Measurements from ENCODE around the gene EPB41L2. TPM values are rescaled to one million over a fixed set of nuclear protein-coding genes. Genes with fewer than 3 reads are reported as not detected.
A peak's percentile ranks its signal among the peaks of the same experiment; 100 is the strongest.

Gene EPB41L2
- total RNA-seq, 1 donor: 47.4 TPM

DNA sequence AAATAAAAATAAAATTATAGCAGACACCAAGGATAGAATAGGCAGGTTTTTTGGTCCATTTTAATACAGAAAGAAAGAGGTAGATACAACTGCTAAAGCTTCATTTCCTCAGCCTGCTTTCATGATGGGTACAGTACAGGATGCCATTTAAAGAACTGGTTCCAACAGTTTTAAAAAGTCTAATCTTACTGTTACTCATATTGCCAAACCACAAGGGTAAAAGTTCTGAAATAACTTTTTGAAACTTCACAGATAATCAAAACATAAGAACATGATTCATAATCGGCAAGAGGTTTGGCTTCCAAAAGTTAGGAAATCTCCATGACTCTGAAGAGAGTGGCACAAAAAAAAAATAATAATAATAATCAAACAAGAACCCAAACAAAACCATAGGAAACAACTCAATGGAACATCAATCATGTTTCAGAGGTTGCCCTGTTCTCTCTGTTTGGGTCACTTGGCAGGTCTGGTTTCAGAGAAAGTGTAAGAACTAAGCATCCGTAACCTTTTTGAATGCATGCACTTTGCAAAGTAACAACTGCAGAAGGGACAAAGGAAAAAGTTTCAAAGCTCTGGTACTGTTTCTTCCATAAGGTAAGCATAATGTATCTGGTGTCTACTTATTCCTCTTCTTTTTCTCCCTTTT, 156.2 kb downstream of the EPB41L2 start:
- H3K27me3 ChIP-seq (ENCODE audit: insufficient read depth, low read length): no peaks in the 10 kb centered on the region
- H3K4me3 ChIP-seq (ENCODE audit: insufficient read depth, low read length): no peak overlapping the region
- peak overlapping the region; percentile 33 for H3K4me2 ChIP-seq (ENCODE audit: insufficient read depth, low read length)
- no peaks in the 10 kb centered on the region for H3K36me3 ChIP-seq (ENCODE audit: insufficient read depth, low read length)
- no peak overlapping the region for H2AFZ ChIP-seq (ENCODE audit: low read length)
- peak; percentile 86 for DNase-seq (ENCODE audit: insufficient read length, low spot score, missing footprints)
- peaks cover 18% of the 10 kb centered on the region for H3K4me1 ChIP-seq (ENCODE audit: insufficient read depth, low read length)
- no peaks in the 10 kb centered on the region for H3K9me3 ChIP-seq (ENCODE audit: low read depth, low read length)
- TF ChIP-seq, protein P1, sequence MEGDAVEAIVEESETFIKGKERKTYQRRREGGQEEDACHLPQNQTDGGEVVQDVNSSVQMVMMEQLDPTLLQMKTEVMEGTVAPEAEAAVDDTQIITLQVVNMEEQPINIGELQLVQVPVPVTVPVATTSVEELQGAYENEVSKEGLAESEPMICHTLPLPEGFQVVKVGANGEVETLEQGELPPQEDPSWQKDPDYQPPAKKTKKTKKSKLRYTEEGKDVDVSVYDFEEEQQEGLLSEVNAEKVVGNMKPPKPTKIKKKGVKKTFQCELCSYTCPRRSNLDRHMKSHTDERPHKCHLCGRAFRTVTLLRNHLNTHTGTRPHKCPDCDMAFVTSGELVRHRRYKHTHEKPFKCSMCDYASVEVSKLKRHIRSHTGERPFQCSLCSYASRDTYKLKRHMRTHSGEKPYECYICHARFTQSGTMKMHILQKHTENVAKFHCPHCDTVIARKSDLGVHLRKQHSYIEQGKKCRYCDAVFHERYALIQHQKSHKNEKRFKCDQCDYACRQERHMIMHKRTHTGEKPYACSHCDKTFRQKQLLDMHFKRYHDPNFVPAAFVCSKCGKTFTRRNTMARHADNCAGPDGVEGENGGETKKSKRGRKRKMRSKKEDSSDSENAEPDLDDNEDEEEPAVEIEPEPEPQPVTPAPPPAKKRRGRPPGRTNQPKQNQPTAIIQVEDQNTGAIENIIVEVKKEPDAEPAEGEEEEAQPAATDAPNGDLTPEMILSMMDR (IDR thresholded peaks at IDR 0.05; ENCODE audit: extremely low read depth, low read depth, low read length): no peak
- no peaks in the 10 kb centered on the region for H4K20me1 ChIP-seq (ENCODE audit: insufficient read depth, low read length)
- H3K79me2 ChIP-seq (ENCODE audit: insufficient read depth, low read length): peaks cover 4% of the 10 kb centered on the region
- peak overlapping the region; percentile 49 for H3K27ac ChIP-seq (ENCODE audit: low read depth, low read length)

GRCh38 chr6:130903602-130904001, 159.4 kb downstream of the EPB41L2 start:
- no peak overlapping the region for H2AFZ ChIP-seq (ENCODE audit: low read length)
- peaks cover 25% of the 10 kb centered on the region for H3K4me1 ChIP-seq (ENCODE audit: insufficient read depth, low read length)
- no peak overlapping the region for H3K27ac ChIP-seq (ENCODE audit: low read depth, low read length)
- H4K20me1 ChIP-seq (ENCODE audit: insufficient read depth, low read length): no peaks in the 10 kb centered on the region
- H3K36me3 ChIP-seq (ENCODE audit: insufficient read depth, low read length): peaks cover 14% of the 10 kb centered on the region
- no peaks in the 10 kb centered on the region for H3K9me3 ChIP-seq (ENCODE audit: low read depth, low read length)
- H3K27me3 ChIP-seq (ENCODE audit: insufficient read depth, low read length): no peaks in the 10 kb centered on the region
- TF ChIP-seq, protein P1 (IDR thresholded peaks at IDR 0.05; ENCODE audit: extremely low read depth, low read depth, low read length): no peak
- DNase-seq (ENCODE audit: insufficient read length, low spot score, missing footprints): no peak
- H3K79me2 ChIP-seq (ENCODE audit: insufficient read depth, low read length): no peaks in the 10 kb centered on the region
- H3K4me2 ChIP-seq (ENCODE audit: insufficient read depth, low read length): no peak overlapping the region
- H3K4me3 ChIP-seq (ENCODE audit: insufficient read depth, low read length): no peak overlapping the region

DNA sequence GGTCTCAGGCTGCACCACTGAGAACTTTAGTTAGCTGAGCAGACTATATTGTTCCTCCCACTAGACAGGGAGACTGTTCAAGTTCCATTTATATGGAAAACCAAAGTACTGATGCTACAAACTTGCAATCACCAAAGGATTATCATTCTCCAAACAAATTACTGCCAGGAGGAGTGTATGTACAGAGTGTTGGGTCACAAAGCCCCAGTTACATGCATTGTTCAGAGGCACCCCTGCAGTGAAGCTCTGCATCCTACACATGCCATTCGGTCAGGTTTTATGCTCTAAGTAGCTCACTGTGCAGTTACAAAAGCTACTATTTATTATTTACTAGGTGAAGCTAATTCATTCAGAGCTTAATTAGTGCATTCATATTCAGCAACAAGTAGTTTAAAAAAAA, 160.0 kb downstream of the EPB41L2 start:
- no peaks in the 10 kb centered on the region for H4K20me1 ChIP-seq (ENCODE audit: insufficient read depth, low read length)
- H3K9me3 ChIP-seq (ENCODE audit: low read depth, low read length): no peaks in the 10 kb centered on the region
- H3K4me2 ChIP-seq (ENCODE audit: insufficient read depth, low read length): no peak overlapping the region
- no peaks in the 10 kb centered on the region for H3K79me2 ChIP-seq (ENCODE audit: insufficient read depth, low read length)
- no peak overlapping the region for H3K27ac ChIP-seq (ENCODE audit: low read depth, low read length)
- H3K27me3 ChIP-seq (ENCODE audit: insufficient read depth, low read length): no peaks in the 10 kb centered on the region
- H3K36me3 ChIP-seq (ENCODE audit: insufficient read depth, low read length): peaks cover 14% of the 10 kb centered on the region
- H3K4me1 ChIP-seq (ENCODE audit: insufficient read depth, low read length): peaks cover 25% of the 10 kb centered on the region
- TF ChIP-seq, protein P1 (IDR thresholded peaks at IDR 0.05; ENCODE audit: extremely low read depth, low read depth, low read length): no peak
- no peak overlapping the region for H3K4me3 ChIP-seq (ENCODE audit: insufficient read depth, low read length)
- H2AFZ ChIP-seq (ENCODE audit: low read length): no peak overlapping the region
- DNase-seq (ENCODE audit: insufficient read length, low spot score, missing footprints): no peak

GRCh38 chr6:130900913-130901312, 162.1 kb downstream of the EPB41L2 start:
- Histone ChIP-seq H3K27ac (ENCODE audit: low read depth, low read length) (no peak overlapping the region), H3K4me1 (ENCODE audit: insufficient read depth, low read length) (peaks cover 14% of the 10 kb centered on the region), H3K27me3 (ENCODE audit: insufficient read depth, low read length) (no peaks in the 10 kb centered on the region), H2AFZ (ENCODE audit: low read length) (no peak overlapping the region), H3K9me3 (ENCODE audit: low read depth, low read length) (no peaks in the 10 kb centered on the region), H3K4me2 (ENCODE audit: insufficient read depth, low read length) (peak overlapping the region; percentile 58), H4K20me1 (ENCODE audit: insufficient read depth, low read length) (no peaks in the 10 kb centered on the region), H3K4me3 (ENCODE audit: insufficient read depth, low read length) (no peak overlapping the region), H3K79me2 (ENCODE audit: insufficient read depth, low read length) (no peaks in the 10 kb centered on the region), H3K36me3 (ENCODE audit: insufficient read depth, low read length) (peaks cover 14% of the 10 kb centered on the region)
- TF ChIP-seq, protein P1 (IDR thresholded peaks at IDR 0.05; ENCODE audit: extremely low read depth, low read depth, low read length): no peak
- DNase-seq (ENCODE audit: insufficient read length, low spot score, missing footprints): no peak

Measured in osteoblast (primary cell).